Esophagus muscularis mucosa (tissue), 4 donors: ENCODE results near the gene ST3GAL3. TPM values are rescaled to one million over a fixed set of nuclear protein-coding genes. Genes with fewer than 3 reads are reported as not detected.

Source experiments
- DNase-seq: peaks from one replicate; pipeline ENCODE4 v3.0.0-alpha.2; 2017; ENCODE audit errors: extremely low spot score
- H3K27ac ChIP-seq, 4 donors: fragments of 200-600 bp; sonication (generic); replicated peaks in 1 of 4; 1 replicate in 3 of 4; 2 replicates in 1 of 4; pipeline ENCODE4 v1.5.1; 2016 to 2019; ENCODE audit warnings: mild to moderate bottlenecking in 1 of 4
- H3K27me3 ChIP-seq, 4 donors: fragments of 200-600 bp; sonication (generic); one replicate each; pipeline versions ENCODE4 v1.5.1 to v1.6.0; 2016 to 2019
- H3K36me3 ChIP-seq, 4 donors: fragments of 200-600 bp; sonication (generic); one replicate each; pipeline ENCODE4 v1.5.1; 2016 to 2019
- H3K4me1 ChIP-seq, 4 donors: fragments of 200-600 bp; sonication (generic); one replicate each; pipeline ENCODE4 v1.5.1; 2016 to 2019
- H3K4me3 ChIP-seq, 4 donors: fragments of 200-600 bp; sonication (generic); 1 replicate in 2 of 4; 2 replicates in 2 of 4; pipeline ENCODE4 v1.5.1; 2016 to 2019; ENCODE audit warnings: mild to moderate bottlenecking in 4 of 4, moderate library complexity in 1 of 4
- H3K9me3 ChIP-seq, 4 donors: fragments of 200-600 bp; sonication (generic); 1 replicate in 3 of 4; 2 replicates in 1 of 4; pipeline ENCODE4 v1.5.1; 2016 to 2019
- EP300 ChIP-seq: sonication (generic); formaldehyde crosslinking; IDR thresholded peaks from one replicate; pipeline ENCODE4 v1.6.1; 2017; ENCODE audit warnings: antibody characterized with exemption
- POLR2A ChIP-seq: fragments of 450-650 bp; IDR thresholded peaks from one replicate; pipeline ENCODE4 v1.6.1; 2017; ENCODE audit warnings: antibody characterized with exemption, moderate library complexity, mild to moderate bottlenecking, low read depth
- POLR2AphosphoS5 ChIP-seq, 2 donors: sonication (generic); formaldehyde crosslinking; IDR thresholded peaks; one replicate each; pipeline ENCODE4 v1.6.1; 2017; ENCODE audit warnings: antibody characterized with exemption in 2 of 2
- WGBS: methylation state at CpG from one replicate; pipeline ENCODE4 v1.1.5; 2018; 5-methylcytosine and 5-hydroxymethylcytosine counted together
- intact Hi-C: fragments of 100-400 bp; cut with DNase I; formaldehyde crosslinking; loops from one replicate; pipeline ENCODE4 v1.15.1; 2023
- total RNA-seq, 4 donors: library from RNA; depleted of rRNA; stranded (reverse); fragments of >200 nt; gene quantifications; one replicate each; pipeline versions ENCODE4 v1.1.0 to v1.2.1, GENCODE V29; 2016
- TF ChIP-seq, protein P1 (sequence below), 3 experiments: fragments of 200-600 bp in 2 of 3; fragments of 450-650 bp in 1 of 3; sonication (generic) in 2 of 3; IDR thresholded peaks; one replicate each; pipeline ENCODE4 v1.5.1; 2017 to 2019; ENCODE audit warnings: antibody characterized with exemption in 3 of 3, mild to moderate bottlenecking in 2 of 3, moderate library complexity in 1 of 3

ST3GAL3 gene
- total RNA-seq, 4 donors from 2014 or later: 23.3 to 37.1 (median 30.1) TPM

DNA sequence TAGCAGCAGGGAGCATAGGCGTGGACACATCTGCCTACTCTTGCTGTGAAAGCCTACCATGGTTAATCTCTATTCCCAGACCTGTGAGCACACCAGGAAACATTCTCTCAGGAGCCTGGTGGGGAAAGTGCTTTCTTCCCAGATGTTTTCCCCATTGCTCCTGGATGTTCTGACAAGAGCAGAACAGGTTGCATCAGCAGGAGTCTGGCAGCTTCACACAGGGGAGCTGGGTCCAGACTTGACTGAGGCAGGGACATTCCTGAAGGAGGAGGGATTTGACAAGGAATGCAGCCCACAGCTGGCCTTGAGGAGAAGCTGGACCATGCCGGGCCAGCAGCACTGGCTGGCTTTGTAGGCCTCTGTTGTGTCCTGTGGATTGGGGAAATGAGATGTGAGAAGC is 205.3 kb downstream of the ST3GAL3 start:
- WGBS: 59% methylated on average over 2 of the region's 2 CpGs
- Histone ChIP-seq H3K4me1 (peaks cover 0 to 18% (median 13%) of the 10 kb centered on the region in 4 donors), H3K36me3 (peaks cover 0 to 34% (median 9%) of the 10 kb centered on the region in 4 donors), H3K27me3 (no peaks in the 10 kb centered on the region), H3K4me3 (no peak overlapping the region), H3K27ac (peak overlapping the region; percentile 32 to 73 (median 42)), H3K9me3 (no peaks in the 10 kb centered on the region)
- no peak for DNase-seq
- TF ChIP-seq, protein P1, sequence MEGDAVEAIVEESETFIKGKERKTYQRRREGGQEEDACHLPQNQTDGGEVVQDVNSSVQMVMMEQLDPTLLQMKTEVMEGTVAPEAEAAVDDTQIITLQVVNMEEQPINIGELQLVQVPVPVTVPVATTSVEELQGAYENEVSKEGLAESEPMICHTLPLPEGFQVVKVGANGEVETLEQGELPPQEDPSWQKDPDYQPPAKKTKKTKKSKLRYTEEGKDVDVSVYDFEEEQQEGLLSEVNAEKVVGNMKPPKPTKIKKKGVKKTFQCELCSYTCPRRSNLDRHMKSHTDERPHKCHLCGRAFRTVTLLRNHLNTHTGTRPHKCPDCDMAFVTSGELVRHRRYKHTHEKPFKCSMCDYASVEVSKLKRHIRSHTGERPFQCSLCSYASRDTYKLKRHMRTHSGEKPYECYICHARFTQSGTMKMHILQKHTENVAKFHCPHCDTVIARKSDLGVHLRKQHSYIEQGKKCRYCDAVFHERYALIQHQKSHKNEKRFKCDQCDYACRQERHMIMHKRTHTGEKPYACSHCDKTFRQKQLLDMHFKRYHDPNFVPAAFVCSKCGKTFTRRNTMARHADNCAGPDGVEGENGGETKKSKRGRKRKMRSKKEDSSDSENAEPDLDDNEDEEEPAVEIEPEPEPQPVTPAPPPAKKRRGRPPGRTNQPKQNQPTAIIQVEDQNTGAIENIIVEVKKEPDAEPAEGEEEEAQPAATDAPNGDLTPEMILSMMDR (IDR thresholded peaks at IDR 0.05): no peak
- no peak for TF ChIP-seq POLR2A
- TF ChIP-seq POLR2AphosphoS5 (IDR thresholded peaks at IDR 0.05): peak; percentile 60 to 64
- TF ChIP-seq EP300: peak; percentile 75
- intact Hi-C loops: no loop called here

GRCh38 chr1:43913051-43913501 is 205.7 kb downstream of the ST3GAL3 start:
- WGBS: 57% methylated on average over 7 of the region's 7 CpGs

GRCh38 chr1:43913666-43914360 is 206.5 kb downstream of the ST3GAL3 start:
- Histone ChIP-seq H3K4me3 (no peak overlapping the region), H3K27ac (peak overlapping the region in 2 of 4 donors; percentile 44 to 64), H3K9me3 (no peaks in the 10 kb centered on the region), H3K36me3 (peaks cover 0 to 23% (median 1%) of the 10 kb centered on the region in 4 donors), H3K4me1 (peaks cover 0 to 18% (median 13%) of the 10 kb centered on the region in 4 donors), H3K27me3 (no peaks in the 10 kb centered on the region)
- intact Hi-C loops: no loop called here
- DNase-seq: no peak
- TF ChIP-seq EP300: no peak
- no peak for TF ChIP-seq POLR2A
- TF ChIP-seq, protein P1 (IDR thresholded peaks at IDR 0.05): no peak
- no peak for TF ChIP-seq POLR2AphosphoS5 (IDR thresholded peaks at IDR 0.05)
- 88% methylated on average over 18 of the region's 18 CpGs for WGBS

More at GRCh38 chr1:43913051-43913501, 205.7 kb downstream of the ST3GAL3 start:
- H3K4me1 ChIP-seq: peaks cover 0 to 18% (median 13%) of the 10 kb centered on the region in 4 donors
- no peaks in the 10 kb centered on the region for H3K9me3 ChIP-seq
- DNase-seq: no peak
- H3K27ac ChIP-seq: peak overlapping the region; percentile 32 to 64 (median 42)
- H3K36me3 ChIP-seq: peaks cover 0 to 29% (median 4%) of the 10 kb centered on the region in 4 donors
- no peaks in the 10 kb centered on the region for H3K27me3 ChIP-seq
- no peak overlapping the region for H3K4me3 ChIP-seq
- intact Hi-C loops: no loop called here
- no peak for TF ChIP-seq POLR2A
- no peak for TF ChIP-seq POLR2AphosphoS5 (IDR thresholded peaks at IDR 0.05)
- TF ChIP-seq, protein P1 (IDR thresholded peaks at IDR 0.05): no peak
- TF ChIP-seq EP300: no peak

DNA sequence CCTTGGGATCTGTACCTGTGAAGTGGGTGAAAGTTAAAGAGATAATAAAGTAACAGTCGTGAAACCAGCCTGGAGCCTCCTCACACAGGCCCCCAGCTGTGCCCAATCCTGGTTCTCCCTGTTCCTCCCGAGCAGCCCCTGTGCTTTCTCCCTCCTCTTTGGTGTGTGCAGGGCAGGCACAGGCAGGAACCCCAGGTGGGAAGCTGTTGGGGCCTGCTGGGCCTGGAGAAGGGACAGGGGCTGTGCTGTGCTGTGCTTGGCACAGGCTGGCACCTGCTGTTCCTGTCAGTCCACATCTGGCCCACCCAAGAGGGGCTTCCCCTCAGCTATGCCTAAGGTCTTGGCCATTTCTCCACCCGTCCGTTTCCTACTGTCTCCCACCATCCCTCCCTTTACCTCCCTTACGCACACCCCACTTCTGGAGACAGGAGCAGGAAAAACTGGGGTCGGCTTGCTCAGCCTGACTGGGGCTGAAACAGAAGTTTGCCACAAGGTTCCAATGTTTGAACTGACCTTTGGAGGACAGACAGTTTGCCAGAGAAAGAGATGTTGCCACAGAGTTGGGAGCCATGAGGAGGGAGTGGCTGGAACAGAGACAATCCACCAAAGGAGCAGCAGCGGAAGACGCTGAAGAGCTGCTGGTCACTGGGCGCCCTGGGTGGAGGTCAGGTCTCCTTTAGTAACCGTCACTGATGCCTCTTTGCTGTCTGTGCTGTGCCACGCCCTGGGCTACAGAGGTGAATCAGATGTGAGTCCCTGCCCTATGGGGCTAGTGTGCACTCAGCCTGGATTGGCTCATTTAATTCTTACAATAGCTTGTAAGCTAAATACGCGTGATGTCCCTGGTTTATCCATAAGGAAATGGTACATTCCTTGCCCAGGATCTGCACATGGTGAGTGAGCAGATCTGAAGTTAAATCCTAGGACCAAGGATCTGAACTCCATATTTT is 207.5 kb downstream of the ST3GAL3 start:
- peaks cover 0 to 18% (median 13%) of the 10 kb centered on the region in 4 donors for H3K4me1 ChIP-seq
- H3K4me3 ChIP-seq: no peak overlapping the region
- no peak for DNase-seq
- H3K36me3 ChIP-seq: peaks cover 0 to 18% (median 1%) of the 10 kb centered on the region in 4 donors
- WGBS: 96% methylated on average over 13 of the region's 13 CpGs
- TF ChIP-seq, protein P1 (IDR thresholded peaks at IDR 0.05): no peak
- TF ChIP-seq EP300 (no peak), POLR2A (no peak), POLR2AphosphoS5 (IDR thresholded peaks at IDR 0.05) (no peak)
- no peaks in the 10 kb centered on the region for H3K27me3 ChIP-seq
- no peak overlapping the region for H3K27ac ChIP-seq
- H3K9me3 ChIP-seq: no peaks in the 10 kb centered on the region
- intact Hi-C loops: no loop called here
